ENCODE measurements around the gene HERC3. TPM values are rescaled to one million over a fixed set of nuclear protein-coding genes. Genes with fewer than 3 reads are reported as not detected.
A peak's percentile ranks its signal among the peaks of the same experiment; 100 is the strongest.

The HERC3 gene
- total and polyA plus RNA-seq, 2 of the 13 experiments (the other 11 are each of a cell fraction or from before 2014, with no cell fraction given) = 3.8 to 6.2 TPM

DNA sequence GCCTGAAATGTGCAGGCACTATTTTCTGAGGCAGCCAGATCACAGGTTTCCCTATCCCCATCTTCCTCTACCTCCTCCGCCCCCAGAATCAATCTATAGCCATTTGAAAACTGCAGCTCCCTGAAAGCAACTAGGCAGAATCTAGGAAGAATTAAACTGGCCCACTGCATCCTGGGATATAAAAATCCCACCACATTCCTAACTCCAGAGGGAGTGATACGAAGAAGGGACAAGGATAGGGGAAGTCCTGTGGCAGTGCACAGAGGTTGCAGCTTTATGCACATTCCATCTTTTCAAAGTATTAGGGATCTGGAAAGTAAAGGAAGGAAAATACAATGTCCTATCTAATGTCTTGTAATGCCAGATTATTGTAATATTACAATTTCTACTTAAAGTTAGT is 18.3 kb upstream of the HERC3 start:
- FAIRE-seq = no peak
- WGBS (ENCODE audit: low lambda C conversion rate) = 43% methylated on average over 2 of the region's 2 CpGs
- peak; percentile 76 for TF ChIP-seq TEAD3 (CRISPR knock-in tag; optimal IDR thresholded peaks at IDR 0.05; ENCODE audit: borderline replicate concordance)
- no peak for TF ChIP-seq IKZF4 (CRISPR knock-in tag; IDR thresholded peaks at IDR 0.05; ENCODE audit: borderline replicate concordance, low read depth, not compliant biosample characterization)
- Histone ChIP-seq H3K9ac (ENCODE audit: insufficient read depth, low read depth, low read length) (no peak overlapping the region), H3K9me3 (ENCODE audit: low read length) (no peaks in the 10 kb centered on the region), H3K4me3 (replicated peaks in 1 of 3; ENCODE audit: insufficient read depth in 1 of 3, low read depth in 2 of 3, low read length in 3 of 3) (no peak overlapping the region), H4K20me1 (ENCODE audit: insufficient read depth, low read length) (no peaks in the 10 kb centered on the region), H2AFZ (ENCODE audit: low read length) (no peak overlapping the region), H3K36me3 (replicated peaks in 1 of 2; ENCODE audit: control insufficient read depth in 1 of 2, insufficient read depth in 2 of 2, low read length in 2 of 2) (no peaks in the 10 kb centered on the region), H3K79me2 (ENCODE audit: insufficient read depth, low read length) (no peaks in the 10 kb centered on the region), H3K4me1 (ENCODE audit: insufficient read depth, low read length) (no peaks in the 10 kb centered on the region), H3K27ac (ENCODE audit: extremely low read length, insufficient read depth, low read length) (no peak overlapping the region), H3K4me2 (ENCODE audit: low read depth, low read length) (no peak overlapping the region), H3K27me3 (ENCODE audit: control insufficient read depth in 1 of 2, insufficient read depth in 2 of 2, low read length in 2 of 2) (0 out of 5 replicates have a peak, but pooled peaks cover 0 to 1% of the 10 kb centered on the region in 2 experiments)
- ChIA-PET CTCF (ENCODE audit: low intra/inter-chr PET ratio, low total read pairs) (no interaction called here), POLR2A (no interaction called here)
- in situ Hi-C loops (cut with HindIII; ENCODE audit: extremely low pct_ligation_motif_present, low pct_unique_long_range_greater_than_20kb) = no loop called here
- peak; percentile 61 for ATAC-seq
- intact Hi-C loops (cut with micrococcal nuclease; ENCODE audit: unreplicated experiment) = loop anchor here (1.0 kb wide), 1 partner anchor 18 kb away; the partner anchor contains the start of gene HERC3
- peak; percentile 13 for DNase-seq (ENCODE audit: low spot score)
- no TSS peak for BruUV-seq (replicated peaks)

DNA sequence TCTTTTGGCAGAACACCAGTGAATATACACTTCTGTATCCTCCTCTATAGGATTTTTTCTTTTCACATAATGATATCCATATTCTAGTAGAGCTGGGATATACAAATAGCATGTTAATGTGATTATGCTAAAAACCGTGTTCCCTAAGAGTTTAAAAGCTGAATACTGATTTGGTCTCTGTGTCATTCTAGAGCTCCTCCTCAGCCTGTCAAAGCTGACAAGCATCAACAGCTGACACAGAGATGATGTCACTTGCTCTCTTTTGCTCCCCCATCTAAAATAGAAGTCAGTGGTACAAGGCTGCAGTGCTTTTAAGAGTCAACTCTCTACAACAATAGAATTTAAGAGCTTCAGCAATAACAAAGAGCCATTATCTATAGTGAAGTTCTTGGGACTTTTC is 17.1 kb upstream of the HERC3 start:
- no peak overlapping the region for H3K9ac ChIP-seq (ENCODE audit: insufficient read depth, low read depth, low read length)
- no peaks in the 10 kb centered on the region for H4K20me1 ChIP-seq (ENCODE audit: insufficient read depth, low read length)
- in situ Hi-C loops (cut with HindIII; ENCODE audit: extremely low pct_ligation_motif_present, low pct_unique_long_range_greater_than_20kb) = no loop called here
- DNase-seq (ENCODE audit: low spot score) (no peak), FAIRE-seq (no peak), ATAC-seq (no peak)
- no peak overlapping the region for H3K4me3 ChIP-seq (replicated peaks in 1 of 3; ENCODE audit: insufficient read depth in 1 of 3, low read depth in 2 of 3, low read length in 3 of 3)
- WGBS (ENCODE audit: low lambda C conversion rate) = 4% methylated on average over 1 of the region's 1 CpG
- no peaks in the 10 kb centered on the region for H3K27me3 ChIP-seq (ENCODE audit: control insufficient read depth in 1 of 2, insufficient read depth in 2 of 2, low read length in 2 of 2)
- ChIA-PET CTCF (ENCODE audit: low intra/inter-chr PET ratio, low total read pairs) (no interaction called here), POLR2A (no interaction called here)
- no peaks in the 10 kb centered on the region for H3K9me3 ChIP-seq (ENCODE audit: low read length)
- intact Hi-C loops (cut with micrococcal nuclease; ENCODE audit: unreplicated experiment) = no loop called here
- H3K4me2 ChIP-seq (ENCODE audit: low read depth, low read length) = no peak overlapping the region
- H3K4me1 ChIP-seq (ENCODE audit: insufficient read depth, low read length) = no peaks in the 10 kb centered on the region
- no TSS peak for BruUV-seq (replicated peaks)
- H3K27ac ChIP-seq (ENCODE audit: extremely low read length, insufficient read depth, low read length) = no peak overlapping the region
- no peaks in the 10 kb centered on the region for H3K79me2 ChIP-seq (ENCODE audit: insufficient read depth, low read length)
- H2AFZ ChIP-seq (ENCODE audit: low read length) = no peak overlapping the region
- no peaks in the 10 kb centered on the region for H3K36me3 ChIP-seq (replicated peaks in 1 of 2; ENCODE audit: control insufficient read depth in 1 of 2, insufficient read depth in 2 of 2, low read length in 2 of 2)
- TF ChIP-seq DMAP1 (CRISPR knock-in tag; IDR thresholded peaks at IDR 0.05) (no peak), SMAD1 (CRISPR knock-in tag; IDR thresholded peaks at IDR 0.05; ENCODE audit: borderline replicate concordance, low read depth) (no peak), CREM (IDR thresholded peaks at IDR 0.05) (no peak), CREM (CRISPR knock-in tag; IDR thresholded peaks at IDR 0.05) (no peak), NPAS2 (CRISPR knock-in tag; IDR thresholded peaks at IDR 0.05; ENCODE audit: borderline replicate concordance) (no peak), ZNF572 (CRISPR knock-in tag; IDR thresholded peaks at IDR 0.05) (no peak), SETDB1 (CRISPR knock-in tag; IDR thresholded peaks at IDR 0.05; ENCODE audit: borderline replicate concordance) (no peak), ZNF550 (CRISPR knock-in tag; IDR thresholded peaks at IDR 0.05; ENCODE audit: borderline replicate concordance) (no peak), ZNF432 (CRISPR knock-in tag; IDR thresholded peaks at IDR 0.05; ENCODE audit: borderline replicate concordance) (no peak)
- TF ChIP-seq, protein P1, sequence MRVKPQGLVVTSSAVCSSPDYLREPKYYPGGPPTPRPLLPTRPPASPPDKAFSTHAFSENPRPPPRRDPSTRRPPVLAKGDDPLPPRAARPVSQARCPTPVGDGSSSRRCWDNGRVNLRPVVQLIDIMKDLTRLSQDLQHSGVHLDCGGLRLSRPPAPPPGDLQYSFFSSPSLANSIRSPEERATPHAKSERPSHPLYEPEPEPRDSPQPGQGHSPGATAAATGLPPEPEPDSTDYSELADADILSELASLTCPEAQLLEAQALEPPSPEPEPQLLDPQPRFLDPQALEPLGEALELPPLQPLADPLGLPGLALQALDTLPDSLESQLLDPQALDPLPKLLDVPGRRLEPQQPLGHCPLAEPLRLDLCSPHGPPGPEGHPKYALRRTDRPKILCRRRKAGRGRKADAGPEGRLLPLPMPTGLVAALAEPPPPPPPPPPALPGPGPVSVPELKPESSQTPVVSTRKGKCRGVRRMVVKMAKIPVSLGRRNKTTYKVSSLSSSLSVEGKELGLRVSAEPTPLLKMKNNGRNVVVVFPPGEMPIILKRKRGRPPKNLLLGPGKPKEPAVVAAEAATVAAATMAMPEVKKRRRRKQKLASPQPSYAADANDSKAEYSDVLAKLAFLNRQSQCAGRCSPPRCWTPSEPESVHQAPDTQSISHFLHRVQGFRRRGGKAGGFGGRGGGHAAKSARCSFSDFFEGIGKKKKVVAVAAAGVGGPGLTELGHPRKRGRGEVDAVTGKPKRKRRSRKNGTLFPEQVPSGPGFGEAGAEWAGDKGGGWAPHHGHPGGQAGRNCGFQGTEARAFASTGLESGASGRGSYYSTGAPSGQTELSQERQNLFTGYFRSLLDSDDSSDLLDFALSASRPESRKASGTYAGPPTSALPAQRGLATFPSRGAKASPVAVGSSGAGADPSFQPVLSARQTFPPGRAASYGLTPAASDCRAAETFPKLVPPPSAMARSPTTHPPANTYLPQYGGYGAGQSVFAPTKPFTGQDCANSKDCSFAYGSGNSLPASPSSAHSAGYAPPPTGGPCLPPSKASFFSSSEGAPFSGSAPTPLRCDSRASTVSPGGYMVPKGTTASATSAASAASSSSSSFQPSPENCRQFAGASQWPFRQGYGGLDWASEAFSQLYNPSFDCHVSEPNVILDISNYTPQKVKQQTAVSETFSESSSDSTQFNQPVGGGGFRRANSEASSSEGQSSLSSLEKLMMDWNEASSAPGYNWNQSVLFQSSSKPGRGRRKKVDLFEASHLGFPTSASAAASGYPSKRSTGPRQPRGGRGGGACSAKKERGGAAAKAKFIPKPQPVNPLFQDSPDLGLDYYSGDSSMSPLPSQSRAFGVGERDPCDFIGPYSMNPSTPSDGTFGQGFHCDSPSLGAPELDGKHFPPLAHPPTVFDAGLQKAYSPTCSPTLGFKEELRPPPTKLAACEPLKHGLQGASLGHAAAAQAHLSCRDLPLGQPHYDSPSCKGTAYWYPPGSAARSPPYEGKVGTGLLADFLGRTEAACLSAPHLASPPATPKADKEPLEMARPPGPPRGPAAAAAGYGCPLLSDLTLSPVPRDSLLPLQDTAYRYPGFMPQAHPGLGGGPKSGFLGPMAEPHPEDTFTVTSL (CRISPR knock-in tag; IDR thresholded peaks at IDR 0.05; ENCODE audit: borderline replicate concordance) = no peak
- TF ChIP-seq, protein P2, sequence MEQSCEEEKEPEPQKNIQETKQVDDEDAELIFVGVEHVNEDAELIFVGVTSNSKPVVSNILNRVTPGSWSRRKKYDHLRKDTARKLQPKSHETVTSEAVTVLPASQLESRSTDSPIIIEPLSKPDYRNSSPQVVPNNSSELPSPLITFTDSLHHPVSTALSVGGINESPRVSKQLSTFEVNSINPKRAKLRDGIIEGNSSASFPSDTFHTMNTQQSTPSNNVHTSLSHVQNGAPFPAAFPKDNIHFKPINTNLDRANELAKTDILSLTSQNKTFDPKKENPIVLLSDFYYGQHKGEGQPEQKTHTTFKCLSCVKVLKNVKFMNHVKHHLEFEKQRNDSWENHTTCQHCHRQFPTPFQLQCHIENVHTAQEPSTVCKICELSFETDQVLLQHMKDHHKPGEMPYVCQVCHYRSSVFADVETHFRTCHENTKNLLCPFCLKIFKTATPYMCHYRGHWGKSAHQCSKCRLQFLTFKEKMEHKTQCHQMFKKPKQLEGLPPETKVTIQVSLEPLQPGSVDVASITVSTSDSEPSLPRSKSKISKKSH (CRISPR knock-in tag; IDR thresholded peaks at IDR 0.05; ENCODE audit: borderline replicate concordance) = no peak
